ENCODE measurements around the gene PPP1R7.
"Not testable (repeated sequence)": the region's sequence is repeated elsewhere in the genome, so short reads cannot be mapped to it uniquely, and the experiment has no call there.

Gene PPP1R7, protein sequence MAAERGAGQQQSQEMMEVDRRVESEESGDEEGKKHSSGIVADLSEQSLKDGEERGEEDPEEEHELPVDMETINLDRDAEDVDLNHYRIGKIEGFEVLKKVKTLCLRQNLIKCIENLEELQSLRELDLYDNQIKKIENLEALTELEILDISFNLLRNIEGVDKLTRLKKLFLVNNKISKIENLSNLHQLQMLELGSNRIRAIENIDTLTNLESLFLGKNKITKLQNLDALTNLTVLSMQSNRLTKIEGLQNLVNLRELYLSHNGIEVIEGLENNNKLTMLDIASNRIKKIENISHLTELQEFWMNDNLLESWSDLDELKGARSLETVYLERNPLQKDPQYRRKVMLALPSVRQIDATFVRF

DNA sequence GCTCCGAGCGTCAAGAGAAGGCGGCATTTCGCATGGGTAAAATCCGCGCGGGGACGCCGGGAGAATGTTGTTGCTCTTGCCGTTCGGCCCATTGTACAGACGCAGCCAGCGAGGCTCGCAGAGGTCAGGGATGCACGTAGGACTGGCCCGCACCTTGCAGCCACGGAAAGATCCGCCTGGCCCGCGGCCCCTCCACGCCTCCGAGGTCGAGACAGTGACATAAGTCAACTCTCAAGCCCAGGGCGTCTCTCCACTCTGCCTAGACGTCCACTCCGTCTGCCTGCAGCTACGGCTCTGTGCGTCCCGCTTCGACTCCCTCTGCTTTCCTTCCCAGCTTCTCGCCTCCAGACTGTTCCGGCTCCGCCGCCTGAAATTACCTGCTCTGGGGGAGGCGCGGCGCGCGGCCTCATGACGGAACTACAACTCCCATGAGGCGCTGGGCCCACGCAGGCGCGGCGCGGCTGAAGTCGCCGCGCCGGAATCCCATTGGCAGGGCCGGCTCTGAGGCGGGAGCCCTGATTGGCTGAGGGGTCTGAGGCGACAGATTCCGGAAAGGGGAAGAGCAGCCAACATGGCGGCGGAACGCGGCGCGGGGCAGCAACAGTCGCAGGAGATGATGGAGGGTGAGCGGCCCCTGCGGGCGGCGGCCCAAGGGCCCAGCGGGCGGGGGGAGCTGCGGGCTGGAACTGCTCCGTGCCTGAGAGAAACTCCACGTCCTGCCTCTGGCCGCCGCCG lies at the start of gene PPP1R7:
Gene PPP1R7, plus strand, starts transcription at position 543 of the 735 bp plus-strand sequence. Its CDS starts 29 bp downstream, at position 572.
- peak; percentile 66 to 80 for DNase-seq

DNA sequence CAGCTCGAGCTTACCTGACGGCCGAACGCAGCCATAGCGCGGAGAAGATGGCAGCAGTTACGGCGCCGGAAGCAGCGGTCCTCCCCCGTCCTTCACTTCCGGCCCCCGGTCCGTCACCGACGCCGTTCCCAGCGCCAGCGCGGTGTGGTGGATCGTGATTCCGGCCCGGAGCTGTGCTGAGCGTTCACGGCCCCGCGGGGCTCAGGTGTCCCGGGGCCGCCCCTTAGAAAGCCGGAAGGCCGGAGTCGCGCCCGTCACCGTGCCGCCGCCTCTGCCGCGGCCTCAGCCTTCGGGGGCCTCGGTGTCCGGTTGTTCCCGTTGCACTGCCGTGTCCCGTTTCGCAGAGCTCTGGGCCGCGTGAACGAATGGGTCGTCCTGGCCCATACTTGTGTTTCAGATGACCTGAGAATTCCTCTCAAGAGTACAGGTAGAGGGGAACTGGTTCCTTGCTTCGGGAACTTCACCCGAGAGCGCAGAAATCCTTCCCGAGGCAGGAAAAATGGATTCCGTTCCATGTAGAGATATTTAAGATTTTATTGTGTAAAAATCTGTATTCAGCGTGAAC lies 47.9 kb upstream of the PPP1R7 start, which contains the start of gene MTERF4:
Gene MTERF4, minus strand, starts transcription at position 49 of the 565 bp plus-strand sequence. Its CDS starts 14 bp downstream, at position 35.
- peak; percentile 7 to 53 for DNase-seq

DNA sequence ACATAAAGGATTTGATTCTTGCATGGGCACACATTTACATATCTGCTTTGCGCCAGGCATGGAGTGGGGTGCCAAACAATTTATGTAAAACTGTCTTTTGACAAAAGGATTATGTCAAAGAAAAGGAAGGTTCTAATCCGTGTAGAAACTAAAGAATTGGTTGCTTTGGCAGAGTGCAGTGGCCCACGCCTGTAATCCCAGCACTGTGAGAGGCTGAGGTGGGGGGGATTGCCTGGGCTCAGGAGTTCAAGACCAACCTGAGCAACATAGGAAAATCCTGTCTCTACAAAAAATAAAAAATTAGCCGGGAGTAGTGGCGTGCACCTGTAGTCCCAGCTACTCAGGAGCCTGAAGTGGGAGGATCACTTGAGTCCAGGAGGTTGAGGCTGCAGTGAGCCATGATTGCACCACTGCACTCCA lies 47.1 kb upstream of the PPP1R7 start:
- no peak for DNase-seq

DNA sequence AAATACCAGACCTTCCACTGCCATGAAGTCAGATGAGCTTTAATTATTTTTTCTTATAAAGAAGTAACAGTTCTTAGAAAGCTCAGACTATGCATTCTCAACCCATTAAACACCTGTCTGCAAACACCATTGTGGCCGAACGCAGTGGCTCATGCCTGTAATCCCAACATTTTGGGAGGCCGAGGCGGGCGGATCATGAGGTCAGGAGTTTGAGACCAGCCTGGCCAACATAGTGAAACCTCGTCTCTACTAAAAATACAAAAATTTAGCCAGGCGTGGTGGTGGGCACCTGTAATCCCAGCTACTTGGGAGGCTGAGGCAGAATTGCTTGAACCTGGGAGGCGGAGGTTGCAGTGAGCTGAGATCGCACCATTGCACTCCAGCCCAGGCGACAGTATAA lies 45.7 kb upstream of the PPP1R7 start:
- DNase-seq: not testable (repeated sequence)

DNA sequence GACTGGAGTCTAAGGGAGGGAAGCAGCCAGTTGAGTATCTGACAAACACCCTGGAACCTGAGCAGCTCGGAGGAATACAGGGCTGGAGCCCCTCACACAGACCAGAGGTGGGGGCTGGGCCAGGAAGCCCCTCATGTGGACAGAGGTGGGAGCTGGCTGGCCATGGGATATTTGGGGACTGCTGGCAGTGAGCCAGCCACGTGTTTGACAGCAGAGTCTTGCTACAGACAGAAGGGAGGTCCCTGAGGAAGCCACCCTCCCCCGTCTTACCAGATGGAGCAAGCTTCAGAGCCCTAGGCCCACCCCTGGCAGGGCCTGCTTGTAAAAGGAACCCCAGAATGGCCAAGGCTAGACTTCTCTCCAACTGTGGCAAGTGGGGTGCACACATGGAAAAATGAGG lies 44.6 kb upstream of the PPP1R7 start:
- DNase-seq: no peak

DNA sequence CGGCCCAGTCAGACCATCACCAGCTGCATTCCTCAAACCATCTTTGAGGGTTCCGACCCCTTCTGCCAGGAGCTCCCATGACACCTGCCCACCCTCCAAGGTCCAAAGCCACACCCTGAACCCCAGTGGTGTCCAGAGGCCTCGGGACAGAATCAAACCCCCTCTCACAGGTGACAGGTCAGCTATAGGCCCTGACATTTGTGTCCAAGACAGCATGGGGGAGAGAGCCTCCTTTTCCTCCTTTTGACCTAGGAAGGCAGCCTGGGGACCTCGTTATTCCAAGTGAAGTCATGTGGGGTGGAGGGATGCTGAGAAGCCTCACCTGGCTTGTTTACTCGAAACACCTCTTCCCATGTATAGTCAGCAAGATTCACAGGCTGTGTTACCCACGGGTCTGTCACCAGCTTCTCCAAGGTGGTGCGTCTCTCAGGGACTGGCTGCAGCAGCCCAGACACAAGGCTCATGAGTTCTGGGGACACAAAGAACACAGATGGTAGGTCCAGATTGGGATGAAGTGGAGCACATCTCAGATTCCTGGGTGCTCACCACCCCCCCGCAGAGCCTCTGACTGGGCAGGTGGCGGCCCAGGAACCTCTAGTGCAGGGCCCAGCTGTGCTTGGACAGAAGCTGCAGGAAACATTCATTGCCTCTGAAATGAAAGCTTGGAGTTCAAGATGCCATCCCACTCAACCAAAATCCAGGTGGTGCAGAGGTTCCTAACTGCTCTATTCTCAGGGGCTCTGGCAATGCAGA lies 43.1 kb upstream of the PPP1R7 start:
- DNase-seq: no peak

DNA sequence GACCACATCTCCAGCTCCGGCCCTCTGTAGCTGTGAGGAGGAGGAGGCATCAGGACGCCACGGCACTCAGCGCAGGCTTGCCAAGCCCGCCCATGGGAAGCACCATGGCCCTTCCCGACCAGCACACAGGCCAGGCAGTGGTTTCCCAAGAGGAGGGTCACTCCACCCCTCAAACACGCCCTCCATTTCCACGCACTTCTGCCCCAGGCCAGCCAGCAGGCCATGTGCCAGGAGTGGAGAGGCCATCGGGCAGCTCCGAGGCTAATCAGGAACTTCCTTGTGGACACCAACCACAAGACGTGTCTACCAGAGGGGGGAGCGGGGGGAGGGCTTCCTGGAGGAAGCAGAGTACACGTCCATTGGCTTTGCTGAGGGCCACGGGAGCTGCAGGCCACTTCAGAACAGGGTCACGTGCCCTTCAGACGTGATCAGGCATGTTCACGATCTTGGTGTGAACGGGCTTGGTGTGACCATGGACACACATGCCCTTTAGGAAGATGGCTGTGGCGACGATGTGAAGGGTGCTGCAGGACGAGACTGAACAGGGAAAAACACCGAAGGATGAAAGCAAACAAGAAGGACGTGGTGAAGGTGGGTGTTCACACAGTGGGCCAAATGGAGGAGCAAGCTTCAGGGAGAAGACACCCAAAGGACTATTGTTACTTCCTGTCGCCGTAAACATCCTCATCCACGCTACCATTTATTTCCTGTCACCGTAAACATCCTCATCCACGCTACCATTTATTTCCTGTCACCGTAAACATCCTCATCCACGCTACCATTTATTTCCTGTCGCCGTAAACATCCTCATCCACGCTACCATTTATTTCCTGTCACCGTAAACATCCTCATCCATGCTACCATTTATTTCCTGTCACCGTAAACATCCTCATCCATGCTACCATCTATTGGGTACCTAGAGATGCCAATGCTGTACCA lies 41.7 kb upstream of the PPP1R7 start:
- no peak for DNase-seq

DNA sequence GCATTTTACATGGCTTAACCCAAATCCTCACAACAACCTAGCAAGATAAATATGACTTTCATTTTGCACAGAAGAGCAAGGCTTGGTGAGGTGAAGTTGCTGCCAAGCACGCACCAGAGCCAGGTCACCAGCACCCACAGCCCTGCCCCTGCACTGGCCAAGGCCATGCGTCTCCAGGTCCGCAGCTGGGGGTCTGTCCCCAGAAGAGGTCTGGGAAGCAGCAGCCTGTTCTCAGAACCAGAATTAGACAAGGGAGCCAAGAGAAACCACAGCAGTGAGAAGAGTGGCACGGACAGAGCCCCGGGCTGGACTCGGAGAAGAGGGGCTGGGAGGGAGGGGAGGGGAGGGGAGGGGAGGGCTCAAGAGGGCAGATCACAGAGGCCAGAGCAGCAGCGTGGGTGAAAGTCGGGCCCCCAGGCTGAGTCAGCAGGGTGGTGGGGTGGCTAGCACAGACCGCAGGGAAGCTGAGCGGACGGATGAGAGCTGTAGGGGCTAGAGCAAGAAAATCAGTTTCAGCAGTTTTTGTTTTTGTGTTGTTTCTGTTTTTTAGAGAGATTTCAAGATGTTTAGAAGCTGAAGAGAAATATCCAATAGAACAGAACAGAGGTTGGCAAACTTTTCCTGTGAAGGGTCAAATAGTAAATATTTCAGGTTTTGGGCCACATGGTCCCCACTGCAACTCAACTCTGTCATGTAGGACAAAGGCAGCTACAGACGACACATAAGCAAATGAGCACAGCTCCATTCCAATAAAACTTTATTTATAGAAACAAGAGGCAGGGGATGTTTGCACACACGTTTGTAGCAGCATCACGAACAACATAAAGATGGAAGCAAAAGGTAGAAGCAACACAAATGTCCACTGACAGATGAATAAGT lies 40.8 kb upstream of the PPP1R7 start:
- DNase-seq: no peak

DNA sequence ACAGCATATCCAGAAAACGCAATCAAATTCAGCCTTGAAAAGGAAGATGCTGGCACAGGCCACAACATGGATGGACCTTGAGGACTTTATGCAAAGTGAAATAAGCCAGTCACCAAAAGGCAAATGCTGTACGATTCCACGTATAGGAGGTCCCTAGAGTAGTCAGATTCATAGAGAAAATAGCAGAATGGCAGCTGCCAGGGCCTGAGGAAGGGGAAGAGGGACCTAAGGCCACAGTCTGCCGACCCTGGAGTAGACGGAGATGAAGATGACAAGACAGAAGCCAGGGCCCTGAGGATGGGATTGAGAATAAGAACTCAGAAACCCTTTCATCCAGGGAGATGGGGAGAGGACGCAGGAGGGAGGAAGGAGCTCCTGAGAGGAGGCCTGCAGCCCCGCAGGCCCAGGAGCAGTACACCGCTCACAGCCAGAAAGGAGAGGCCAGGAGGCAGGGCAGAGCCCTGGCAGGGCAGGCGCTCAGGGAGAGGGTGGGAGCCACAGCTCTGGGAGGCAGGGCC lies 40.1 kb upstream of the PPP1R7 start:
- DNase-seq: no peak

DNA sequence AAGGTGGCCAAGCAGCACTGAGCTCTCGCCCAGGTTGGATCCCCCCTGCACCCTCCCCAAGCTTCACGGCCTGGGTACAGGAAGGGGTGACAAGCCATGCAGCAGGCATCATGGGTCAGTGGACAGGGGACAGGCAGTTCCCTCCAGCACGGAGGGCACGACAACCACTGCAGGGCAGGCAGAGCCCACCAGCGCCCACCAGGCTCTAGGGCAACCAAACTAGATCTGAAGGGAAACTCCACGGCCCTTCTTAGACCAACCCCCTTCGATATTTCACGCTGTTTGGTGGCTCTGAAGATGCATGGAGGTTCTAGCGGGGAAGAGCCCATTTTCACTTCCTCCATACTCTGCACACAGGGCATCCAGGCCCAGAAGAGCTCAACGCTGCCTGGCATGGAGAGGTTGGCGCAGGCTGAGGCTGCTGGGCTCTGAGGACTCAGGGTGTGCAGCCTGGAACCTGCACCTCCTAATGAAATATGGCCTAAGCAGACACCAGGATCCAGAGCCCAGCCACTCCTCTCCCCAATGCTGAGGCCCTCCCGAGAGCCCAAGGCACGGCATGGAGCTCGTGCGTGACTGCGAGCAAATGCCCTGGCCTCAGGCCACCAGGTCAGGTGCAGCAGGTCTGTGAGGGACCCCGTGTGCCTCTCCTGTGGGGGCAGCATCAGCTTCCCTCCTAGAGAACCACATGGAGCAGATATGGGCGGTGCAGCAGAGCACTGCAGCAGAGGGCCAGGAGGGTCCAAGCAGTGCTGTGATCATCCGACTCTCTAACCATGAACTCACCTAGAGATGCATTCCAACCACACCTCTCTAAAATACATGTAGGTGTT lies 39.4 kb upstream of the PPP1R7 start:
- no peak for DNase-seq

DNA sequence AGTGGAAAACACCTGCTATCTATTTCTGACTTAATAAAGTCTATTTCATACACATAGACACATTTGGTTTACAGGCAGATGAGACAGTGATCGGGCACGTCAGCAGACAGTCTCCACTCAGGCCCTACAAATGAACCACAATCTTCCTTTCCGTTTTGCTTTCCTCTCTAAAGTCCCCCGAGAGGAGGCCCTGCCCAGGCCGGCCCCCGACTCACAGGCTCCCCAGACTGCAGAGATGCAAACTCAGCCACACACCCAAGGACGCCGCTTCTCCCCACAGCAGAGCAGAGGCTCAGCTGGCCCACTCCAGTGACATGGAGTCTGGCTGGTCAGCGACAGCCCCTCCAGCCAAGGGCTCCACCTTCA lies 38.8 kb upstream of the PPP1R7 start:
- DNase-seq: no peak

DNA sequence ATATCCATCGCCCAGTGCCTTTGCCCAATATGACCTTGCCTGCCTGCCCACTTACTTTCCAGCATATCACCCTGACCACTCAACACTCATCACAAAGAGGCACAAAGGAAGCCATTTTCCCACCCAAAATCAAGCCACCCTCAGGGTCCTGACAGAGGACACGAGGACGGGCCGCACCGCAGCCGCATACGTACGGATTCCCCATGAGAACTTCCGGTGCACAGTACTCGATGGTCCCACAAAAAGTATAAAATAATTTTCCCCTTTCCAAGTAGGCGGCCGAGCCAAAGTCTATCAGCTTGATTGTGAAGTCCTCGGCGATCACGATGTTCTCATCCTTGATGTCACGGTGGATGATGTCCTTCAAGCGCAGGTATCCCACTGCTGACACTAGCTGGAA lies 38.2 kb upstream of the PPP1R7 start:
- no peak for DNase-seq

DNA sequence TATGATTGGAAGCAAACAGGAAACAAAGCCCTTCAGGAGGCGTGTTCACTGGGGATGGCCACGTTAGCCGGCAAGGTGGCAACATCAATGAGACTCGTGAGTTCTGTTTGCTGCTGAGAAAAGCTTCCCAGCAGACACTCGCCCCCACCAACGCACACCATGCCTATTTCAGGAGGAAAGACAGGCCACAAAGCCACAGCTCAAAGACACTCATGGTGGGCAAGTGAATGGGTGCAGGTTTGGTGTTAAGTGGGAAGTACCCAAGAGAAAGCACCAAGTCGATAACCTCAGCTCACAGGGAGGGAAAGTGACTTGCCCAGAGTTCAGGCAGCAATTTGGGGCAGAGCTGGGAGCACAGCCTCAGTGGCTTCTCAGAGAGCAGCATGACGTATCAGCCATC lies 37.7 kb upstream of the PPP1R7 start:
- DNase-seq: no peak

DNA sequence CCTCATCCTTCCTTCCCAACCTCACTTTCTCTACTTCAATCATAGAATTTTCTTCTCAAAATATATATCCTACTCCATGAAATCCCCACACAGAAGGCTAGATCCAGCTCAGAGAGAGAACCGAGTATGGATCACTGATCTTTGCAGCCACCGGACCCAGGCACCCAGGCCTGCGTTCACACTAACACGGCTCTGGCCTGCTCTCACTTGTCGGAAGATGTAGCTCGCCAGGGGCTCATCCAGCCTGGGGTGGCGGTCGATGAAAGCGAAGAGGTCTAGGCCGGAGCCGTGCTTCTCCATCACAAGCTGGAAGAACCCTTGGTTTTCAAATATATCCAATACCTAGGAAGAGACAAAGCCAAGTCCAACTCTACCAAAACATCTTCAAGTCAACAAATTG lies 35.4 kb upstream of the PPP1R7 start:
- no peak for DNase-seq

DNA sequence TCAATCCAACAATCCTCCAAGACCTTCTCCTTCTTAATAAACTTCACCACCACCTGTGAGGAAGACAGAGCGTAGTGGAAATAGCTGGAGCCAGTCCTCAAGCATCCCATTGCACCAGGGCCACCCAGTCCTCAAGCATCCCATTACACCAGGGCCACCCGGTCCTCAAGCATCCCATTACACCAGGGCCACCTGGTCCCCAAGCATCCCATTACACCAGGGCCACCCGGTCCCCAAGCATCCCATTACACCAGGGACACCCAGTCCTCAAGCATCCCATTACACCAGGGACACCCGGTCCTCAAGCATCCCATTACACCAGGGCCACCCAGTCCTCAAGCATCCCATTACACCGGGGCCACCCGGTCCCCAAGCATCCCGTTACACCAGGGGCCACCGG lies 34.9 kb upstream of the PPP1R7 start:
- DNase-seq: no peak

DNA sequence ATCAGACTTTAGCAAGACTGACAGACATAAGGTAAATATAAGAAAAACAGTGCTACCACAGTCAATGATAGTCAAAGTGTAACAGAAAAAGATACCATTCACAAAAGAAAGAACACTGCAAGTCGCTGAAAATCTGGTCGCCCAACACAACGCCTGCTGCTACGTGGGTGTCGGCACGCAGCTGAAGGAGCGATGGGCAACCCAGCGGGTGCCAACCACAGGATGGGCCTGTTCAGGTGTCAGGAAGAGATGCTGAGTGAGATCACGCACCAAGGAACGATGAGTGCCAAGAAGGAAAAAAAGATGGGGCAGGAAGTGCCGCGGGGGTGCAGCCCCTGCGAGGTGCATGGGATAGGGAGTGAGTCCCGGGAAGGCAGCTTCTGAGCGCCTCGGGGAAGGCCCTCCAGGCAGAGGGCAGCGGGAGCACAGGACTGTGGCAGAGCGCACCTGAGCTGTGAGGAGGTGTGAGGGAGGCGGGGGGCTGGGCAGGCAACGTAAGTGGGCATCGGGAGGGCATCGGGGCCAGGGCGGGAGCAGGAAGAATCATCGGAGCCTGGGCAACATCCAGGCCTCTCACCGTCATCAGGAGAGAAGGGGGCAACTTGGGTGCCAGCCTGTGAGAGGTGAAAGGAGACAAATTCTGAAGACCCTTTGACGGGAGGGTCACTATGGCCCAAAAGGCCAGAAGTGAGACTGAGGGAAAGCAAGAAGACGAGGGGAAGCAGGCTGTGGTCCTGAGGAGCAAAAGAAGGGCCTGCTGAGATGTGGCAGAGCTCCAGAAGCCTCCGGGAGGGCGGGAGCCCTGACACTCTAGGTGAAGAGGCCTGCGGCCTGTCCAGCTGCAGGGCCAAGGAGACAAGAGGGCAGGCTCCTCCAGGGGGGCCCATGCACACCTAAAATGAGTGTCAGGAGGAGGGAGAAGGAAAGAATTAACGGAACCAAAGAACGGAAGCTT lies 33.4 kb upstream of the PPP1R7 start:
- no peak for DNase-seq

DNA sequence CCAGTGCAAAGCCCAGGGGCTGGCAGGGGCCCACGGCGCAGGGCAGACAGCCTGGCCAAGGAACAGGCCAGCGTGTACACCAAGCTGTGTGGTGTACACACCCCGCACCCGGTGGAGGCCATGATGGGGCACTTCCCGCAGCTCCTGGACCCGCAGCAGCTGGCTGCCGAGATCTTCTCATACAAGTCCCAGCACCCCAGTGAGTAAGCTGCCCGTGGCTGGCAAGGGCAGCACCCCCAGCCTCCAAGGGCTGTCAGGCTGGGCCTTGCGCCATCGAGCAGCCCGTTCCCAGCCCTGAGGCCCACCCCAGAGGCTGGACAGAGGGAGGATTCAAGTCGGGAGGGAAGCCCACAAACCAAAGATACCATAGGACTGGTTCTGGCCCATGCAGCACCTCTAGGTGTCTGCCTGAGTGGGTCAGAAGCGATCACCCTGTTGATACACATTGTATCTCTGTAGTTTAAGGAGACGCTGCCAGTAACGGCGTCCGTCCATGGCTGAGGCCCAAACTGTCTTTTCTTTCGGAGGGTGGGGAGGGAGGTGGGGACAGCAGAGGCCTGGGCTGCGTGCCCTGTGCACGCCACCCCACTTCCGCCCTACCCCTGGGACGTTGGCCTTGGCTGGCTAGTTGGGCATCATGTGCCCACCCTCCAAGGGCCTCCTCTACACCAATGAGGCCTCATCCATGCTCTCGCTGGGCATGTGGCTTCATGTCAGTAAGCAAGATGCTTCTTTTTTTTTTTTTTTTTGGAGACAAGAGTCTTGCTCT lies 31.3 kb upstream of the PPP1R7 start:
- DNase-seq: no peak

DNA sequence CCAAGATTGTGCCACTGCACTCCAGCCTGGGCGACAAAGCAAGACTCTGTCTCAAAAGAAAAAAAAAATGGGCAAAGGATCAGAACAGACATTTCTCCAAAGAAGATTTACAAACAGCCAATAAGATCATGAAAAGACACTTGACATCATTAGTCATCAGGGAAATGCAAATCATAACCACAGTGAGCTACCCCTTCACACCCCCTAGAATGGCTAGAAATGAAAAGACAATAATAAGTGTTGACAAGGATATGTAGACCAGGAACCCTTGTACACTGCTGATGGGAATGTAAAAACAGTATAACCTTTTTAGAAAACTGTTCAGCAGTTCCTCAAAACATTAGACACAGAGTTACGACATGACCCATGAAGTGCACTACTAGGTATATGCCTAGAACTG lies 29.8 kb upstream of the PPP1R7 start:
- DNase-seq: no peak
